Gastroesophageal sphincter (tissue), 3 donors: ENCODE data around the gene DHDH.

Experiments
- EP300 ChIP-seq: sonication (generic); formaldehyde crosslinking; IDR thresholded peaks from one replicate; pipeline ENCODE4 v1.6.1; 2017; ENCODE audit warnings: antibody characterized with exemption, mild to moderate bottlenecking
- POLR2A ChIP-seq, 2 donors: fragments of 450-650 bp; IDR thresholded peaks; one replicate each; pipeline ENCODE4 v1.6.1; 2017; ENCODE audit warnings: antibody characterized with exemption in 2 of 2, mild to moderate bottlenecking in 2 of 2, moderate library complexity in 1 of 2
- POLR2AphosphoS5 ChIP-seq: sonication (generic); formaldehyde crosslinking; IDR thresholded peaks from one replicate; pipeline ENCODE4 v1.6.1; 2017; ENCODE audit warnings: antibody characterized with exemption
- TF ChIP-seq, protein P1 (sequence below), 4 experiments: fragments of 200-600 bp in 2 of 4; fragments of 450-650 bp in 2 of 4; sonication (generic) in 1 of 4; IDR thresholded peaks; one replicate each; pipeline ENCODE4 v1.5.1; 2017 to 2019; ENCODE audit warnings: antibody characterized with exemption in 4 of 4, mild to moderate bottlenecking in 2 of 4, moderate library complexity in 2 of 4

DNA sequence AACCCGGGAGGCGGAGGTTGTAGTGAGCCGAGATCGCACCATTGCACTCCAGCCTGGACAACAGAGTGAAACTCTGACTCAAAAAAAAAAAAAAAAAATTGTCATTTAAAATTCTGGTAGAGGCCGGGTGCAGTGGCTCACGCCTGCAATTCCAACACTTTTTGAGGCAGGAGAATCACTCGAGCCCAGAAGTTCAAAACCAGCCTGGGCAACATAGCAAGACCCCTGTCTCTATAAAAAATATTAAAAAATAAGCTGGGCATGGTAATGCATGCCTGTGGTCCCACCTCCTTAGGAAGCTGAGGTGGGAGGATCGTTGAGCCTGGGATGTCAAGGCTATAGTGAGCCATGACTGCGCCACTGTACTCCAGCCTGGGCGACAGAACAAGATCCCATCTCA is 27.2 kb upstream of the DHDH start:
- TF ChIP-seq, protein P1, sequence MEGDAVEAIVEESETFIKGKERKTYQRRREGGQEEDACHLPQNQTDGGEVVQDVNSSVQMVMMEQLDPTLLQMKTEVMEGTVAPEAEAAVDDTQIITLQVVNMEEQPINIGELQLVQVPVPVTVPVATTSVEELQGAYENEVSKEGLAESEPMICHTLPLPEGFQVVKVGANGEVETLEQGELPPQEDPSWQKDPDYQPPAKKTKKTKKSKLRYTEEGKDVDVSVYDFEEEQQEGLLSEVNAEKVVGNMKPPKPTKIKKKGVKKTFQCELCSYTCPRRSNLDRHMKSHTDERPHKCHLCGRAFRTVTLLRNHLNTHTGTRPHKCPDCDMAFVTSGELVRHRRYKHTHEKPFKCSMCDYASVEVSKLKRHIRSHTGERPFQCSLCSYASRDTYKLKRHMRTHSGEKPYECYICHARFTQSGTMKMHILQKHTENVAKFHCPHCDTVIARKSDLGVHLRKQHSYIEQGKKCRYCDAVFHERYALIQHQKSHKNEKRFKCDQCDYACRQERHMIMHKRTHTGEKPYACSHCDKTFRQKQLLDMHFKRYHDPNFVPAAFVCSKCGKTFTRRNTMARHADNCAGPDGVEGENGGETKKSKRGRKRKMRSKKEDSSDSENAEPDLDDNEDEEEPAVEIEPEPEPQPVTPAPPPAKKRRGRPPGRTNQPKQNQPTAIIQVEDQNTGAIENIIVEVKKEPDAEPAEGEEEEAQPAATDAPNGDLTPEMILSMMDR (IDR thresholded peaks at IDR 0.05) = no peak
- no peak for TF ChIP-seq POLR2A (IDR thresholded peaks at IDR 0.05)
- no peak for TF ChIP-seq EP300
- no peak for TF ChIP-seq POLR2AphosphoS5
